ENCODE data around the gene CDC42SE2.

The CDC42SE2 gene

GRCh38 chr5:131353991-131354390 is 90.1 kb downstream of the CDC42SE2 start:
- no peak for FAIRE-seq
- DNase-seq (ENCODE audit: insufficient read length, low spot score): no peak
- TF ChIP-seq TAF1 (IDR thresholded peaks at IDR 0.05; ENCODE audit: low read depth, low read length): no peak
- no peak for TF ChIP-seq POLR2AphosphoS5 (IDR thresholded peaks at IDR 0.05; ENCODE audit: low read depth, low read length)
- no peak for TF ChIP-seq POU2F2 (IDR thresholded peaks at IDR 0.05; ENCODE audit: low read depth, low read length)
- TF ChIP-seq SPI1 (IDR thresholded peaks at IDR 0.05; ENCODE audit: low read depth, low read length): no peak
- TF ChIP-seq PAX5 (IDR thresholded peaks at IDR 0.05; ENCODE audit: insufficient read depth, low read length, severe bottlenecking): no peak
- no peak for TF ChIP-seq POLR2A (IDR thresholded peaks at IDR 0.05; ENCODE audit: low read depth, low read length)

DNA sequence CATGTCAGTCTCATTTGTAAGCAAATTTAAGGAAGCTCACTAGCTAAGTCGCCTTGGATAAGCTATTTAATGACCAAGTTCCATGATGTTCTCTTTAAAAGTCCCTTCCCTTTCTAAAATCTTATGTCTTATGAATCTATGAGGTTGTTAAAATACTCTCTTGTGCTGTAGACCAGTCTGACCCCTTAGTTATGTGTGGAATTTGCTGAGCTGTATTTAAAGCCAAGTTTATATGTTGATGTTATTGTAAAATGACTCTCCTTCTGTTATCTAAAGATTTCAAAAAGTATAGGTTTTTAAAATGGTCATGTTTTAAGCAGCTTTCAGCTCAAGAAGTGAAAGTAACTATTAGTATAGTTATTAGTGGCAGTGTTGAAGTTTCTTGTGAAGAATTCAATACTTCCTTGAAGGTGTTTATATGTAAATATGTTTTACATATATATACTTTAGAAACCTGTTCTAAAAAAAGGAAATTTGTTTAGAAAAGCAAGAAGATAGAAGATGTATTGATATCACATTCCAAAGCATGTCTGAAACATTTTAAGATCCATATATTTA is 92.2 kb downstream of the CDC42SE2 start:
- TF ChIP-seq TAF1 (IDR thresholded peaks at IDR 0.05; ENCODE audit: low read depth, low read length): no peak
- no peak for TF ChIP-seq SPI1 (IDR thresholded peaks at IDR 0.05; ENCODE audit: low read depth, low read length)
- TF ChIP-seq POU2F2 (IDR thresholded peaks at IDR 0.05; ENCODE audit: low read depth, low read length): no peak
- no peak for TF ChIP-seq POLR2AphosphoS5 (IDR thresholded peaks at IDR 0.05; ENCODE audit: low read depth, low read length)
- no peak for TF ChIP-seq PAX5 (IDR thresholded peaks at IDR 0.05; ENCODE audit: insufficient read depth, low read length, severe bottlenecking)
- no peak for TF ChIP-seq POLR2A (IDR thresholded peaks at IDR 0.05; ENCODE audit: low read depth, low read length)
- no peak for FAIRE-seq
- no peak for DNase-seq (ENCODE audit: insufficient read length, low spot score)

- TF ChIP-seq SPI1 (IDR thresholded peaks at IDR 0.05; ENCODE audit: low read depth, low read length) (no peak), POLR2AphosphoS5 (IDR thresholded peaks at IDR 0.05; ENCODE audit: low read depth, low read length) (no peak), PAX5 (IDR thresholded peaks at IDR 0.05; ENCODE audit: insufficient read depth, low read length, severe bottlenecking) (no peak), POU2F2 (IDR thresholded peaks at IDR 0.05; ENCODE audit: low read depth, low read length) (no peak), POLR2A (IDR thresholded peaks at IDR 0.05; ENCODE audit: low read depth, low read length) (no peak), TAF1 (IDR thresholded peaks at IDR 0.05; ENCODE audit: low read depth, low read length) (no peak)
- DNase-seq (ENCODE audit: insufficient read length, low spot score): no peak
- no peak for FAIRE-seq
Observed at GRCh38 chr5:131356619-131357018, 92.8 kb downstream of the CDC42SE2 start.

DNA sequence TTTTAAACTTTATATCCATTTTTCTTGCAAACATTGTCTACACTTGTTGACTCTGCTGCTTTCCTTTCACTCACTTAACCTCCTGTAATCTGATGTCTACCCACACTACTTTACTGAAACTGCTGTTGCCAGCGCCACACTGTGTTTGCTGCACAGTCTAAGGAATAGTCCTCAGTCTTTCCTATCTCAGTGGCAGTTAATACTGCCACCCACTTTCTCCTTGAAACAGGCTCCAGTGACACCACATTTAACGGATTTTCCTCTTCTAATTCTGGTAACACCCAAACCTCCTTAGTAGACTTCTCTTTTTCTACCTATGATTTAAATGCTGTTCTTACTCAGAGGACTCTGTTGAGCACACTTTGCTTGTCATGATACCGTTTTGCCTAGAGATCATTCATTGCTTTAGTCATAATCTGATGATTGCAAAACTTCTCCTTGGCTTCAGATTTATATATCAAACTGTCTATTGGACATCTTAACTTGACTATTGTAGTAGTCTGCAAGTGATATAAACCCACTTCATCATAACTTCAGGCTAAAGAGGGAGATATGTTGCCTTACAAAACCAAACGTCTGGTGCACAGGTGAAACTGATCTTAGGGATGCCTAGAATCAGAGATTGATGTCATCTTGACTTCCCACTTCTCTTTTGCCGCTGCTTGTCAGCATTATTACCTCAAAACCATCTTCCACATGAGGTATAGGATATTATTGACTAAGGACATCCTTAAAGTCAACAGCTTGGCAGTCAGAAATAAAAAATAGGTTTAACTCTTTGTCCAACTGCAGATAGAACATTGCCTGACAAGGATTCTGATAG is 94.1 kb downstream of the CDC42SE2 start:
- TF ChIP-seq POU2F2 (IDR thresholded peaks at IDR 0.05; ENCODE audit: low read depth, low read length): no peak
- TF ChIP-seq POLR2A (IDR thresholded peaks at IDR 0.05; ENCODE audit: low read depth, low read length): no peak
- peak; percentile 82 for TF ChIP-seq SPI1 (IDR thresholded peaks at IDR 0.05; ENCODE audit: low read depth, low read length)
- no peak for TF ChIP-seq TAF1 (IDR thresholded peaks at IDR 0.05; ENCODE audit: low read depth, low read length)
- FAIRE-seq (peak; percentile 75), DNase-seq (ENCODE audit: insufficient read length, low spot score) (no peak)

GRCh38 chr5:131361677-131362315 is 97.9 kb downstream of the CDC42SE2 start:
- DNase-seq (ENCODE audit: insufficient read length, low spot score): no peak
- no peak for FAIRE-seq
- TF ChIP-seq PAX5 (IDR thresholded peaks at IDR 0.05; ENCODE audit: insufficient read depth, low read length, severe bottlenecking): no peak
- no peak for TF ChIP-seq TAF1 (IDR thresholded peaks at IDR 0.05; ENCODE audit: low read depth, low read length)
- no peak for TF ChIP-seq SPI1 (IDR thresholded peaks at IDR 0.05; ENCODE audit: low read depth, low read length)
- no peak for TF ChIP-seq POLR2A (IDR thresholded peaks at IDR 0.05; ENCODE audit: low read depth, low read length)
- TF ChIP-seq POU2F2 (IDR thresholded peaks at IDR 0.05; ENCODE audit: low read depth, low read length): no peak
- TF ChIP-seq POLR2AphosphoS5 (IDR thresholded peaks at IDR 0.05; ENCODE audit: low read depth, low read length): no peak

DNA sequence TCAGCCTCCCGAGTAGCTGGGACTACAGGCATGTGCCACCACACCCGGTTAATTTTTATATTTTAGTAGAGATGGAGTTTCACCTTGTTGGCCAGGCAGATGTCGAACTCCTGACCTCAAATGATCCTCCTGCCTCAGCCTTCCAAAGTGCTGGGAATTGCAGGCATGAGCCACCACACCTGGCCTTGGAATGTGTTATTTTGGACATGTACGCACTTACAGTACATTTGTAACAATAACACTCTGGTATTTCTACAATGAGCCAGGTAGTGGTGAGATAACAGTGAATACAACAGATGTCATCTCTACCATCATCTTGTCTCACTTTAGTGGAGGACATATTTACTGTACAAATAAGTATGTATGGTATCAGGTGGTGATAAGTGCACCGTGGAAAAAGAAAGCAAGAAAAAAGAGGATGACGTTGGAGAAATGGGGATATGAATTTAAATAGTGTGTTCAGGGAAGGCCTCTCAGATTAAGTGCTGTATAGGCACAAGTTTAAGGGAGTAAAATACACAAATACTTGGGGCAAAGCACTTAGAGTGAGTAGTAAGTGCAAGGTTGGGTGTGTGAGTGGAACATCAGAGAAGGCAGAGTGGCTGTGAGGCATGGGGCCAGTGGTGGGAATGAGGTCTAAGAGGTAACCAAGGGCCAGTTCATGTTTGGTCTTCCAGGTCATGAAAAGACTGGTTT is 100.1 kb downstream of the CDC42SE2 start:
- peak; percentile 9 for FAIRE-seq

GRCh38 chr5:131364507-131365050 is 100.7 kb downstream of the CDC42SE2 start:
- FAIRE-seq: peak; percentile 28
- DNase-seq (ENCODE audit: insufficient read length, low spot score): no peak
- no peak for TF ChIP-seq POLR2A (IDR thresholded peaks at IDR 0.05; ENCODE audit: low read depth, low read length)
- TF ChIP-seq SPI1 (IDR thresholded peaks at IDR 0.05; ENCODE audit: low read depth, low read length): 0 out of 2 replicates have a peak, but pooled peaks have one; percentile 17
- no peak for TF ChIP-seq POLR2AphosphoS5 (IDR thresholded peaks at IDR 0.05; ENCODE audit: low read depth, low read length)

More for the DNA sequence above, 100.1 kb downstream of the CDC42SE2 start:
- no peak for DNase-seq (ENCODE audit: insufficient read length, low spot score)
- TF ChIP-seq SPI1 (IDR thresholded peaks at IDR 0.05; ENCODE audit: low read depth, low read length) (no peak), POLR2A (IDR thresholded peaks at IDR 0.05; ENCODE audit: low read depth, low read length) (no peak), PAX5 (IDR thresholded peaks at IDR 0.05; ENCODE audit: insufficient read depth, low read length, severe bottlenecking) (no peak), POLR2AphosphoS5 (IDR thresholded peaks at IDR 0.05; ENCODE audit: low read depth, low read length) (no peak), TAF1 (IDR thresholded peaks at IDR 0.05; ENCODE audit: low read depth, low read length) (no peak), POU2F2 (IDR thresholded peaks at IDR 0.05; ENCODE audit: low read depth, low read length) (no peak)

- TF ChIP-seq TAF1 (IDR thresholded peaks at IDR 0.05; ENCODE audit: low read depth, low read length) (no peak), POU2F2 (IDR thresholded peaks at IDR 0.05; ENCODE audit: low read depth, low read length) (no peak), SPI1 (IDR thresholded peaks at IDR 0.05; ENCODE audit: low read depth, low read length) (no peak), POLR2A (IDR thresholded peaks at IDR 0.05; ENCODE audit: low read depth, low read length) (no peak), PAX5 (IDR thresholded peaks at IDR 0.05; ENCODE audit: insufficient read depth, low read length, severe bottlenecking) (no peak), POLR2AphosphoS5 (IDR thresholded peaks at IDR 0.05; ENCODE audit: low read depth, low read length) (no peak)
- DNase-seq (ENCODE audit: insufficient read length, low spot score): no peak
- no peak for FAIRE-seq
Observed at GRCh38 chr5:131366428-131366827, 102.6 kb downstream of the CDC42SE2 start.
